GM19240 (cell line): ENCODE data around the gene DCK.

Experiments
- DNase-seq: peaks from one replicate; pipeline ENCODE4 v3.0.0; 2011; ENCODE audit warnings: low spot score; ENCODE audit not compliant: insufficient read length

The DCK gene

GRCh38 chr4:71062436-71062835 is 69.0 kb downstream of the DCK start:
- DNase-seq = no peak

GRCh38 chr4:71063711-71064110 is 70.3 kb downstream of the DCK start:
- DNase-seq = no peak

- no peak for DNase-seq
Observed at GRCh38 chr4:71064521-71064920, 71.1 kb downstream of the DCK start.

GRCh38 chr4:71065991-71066510 is 72.6 kb downstream of the DCK start:
- no peak for DNase-seq

GRCh38 chr4:71066737-71067716 is 73.6 kb downstream of the DCK start:
- no peak for DNase-seq

GRCh38 chr4:71069063-71069462 is 75.6 kb downstream of the DCK start:
- no peak for DNase-seq

GRCh38 chr4:71070015-71070414 is 76.6 kb downstream of the DCK start:
- no peak for DNase-seq

GRCh38 chr4:71074452-71075299 is 81.2 kb downstream of the DCK start:
- no peak for DNase-seq
